NCI-H1694 (cell line): ENCODE data around the gene INPP5E.

ENCODE experiments used
- DNase-seq: peaks from one replicate; lab custom pipeline; 2025; lab: John Stamatoyannopoulos, UW

INPP5E gene

GRCh38 chr9:136439481-136440408 is at the start of gene INPP5E:
Gene INPP5E (minus strand): TSS chr9:136439845. CDS start chr9:136439419, 426 bp downstream.
- no peak for DNase-seq

- no peak for DNase-seq
Measured at GRCh38 chr9:136488247-136489214, 48.9 kb upstream of the INPP5E start.

GRCh38 chr9:136487672-136488071 is 48.0 kb upstream of the INPP5E start:
- no peak for DNase-seq

- DNase-seq, result no peak
Measured at GRCh38 chr9:136486823-136487620, 47.4 kb upstream of the INPP5E start.

GRCh38 chr9:136486131-136486530 is 46.5 kb upstream of the INPP5E start:
- no peak for DNase-seq

GRCh38 chr9:136485049-136486045 is 45.7 kb upstream of the INPP5E start:
- DNase-seq, result peak; percentile 85

GRCh38 chr9:136484153-136485048 is 44.8 kb upstream of the INPP5E start:
- DNase-seq, result no peak

- peak; percentile 64 for DNase-seq
Measured at GRCh38 chr9:136483589-136484152, 44.0 kb upstream of the INPP5E start.

GRCh38 chr9:136482793-136483588 is 43.3 kb upstream of the INPP5E start, which contains the start of gene SEC16A:
Gene SEC16A (minus strand): TSS chr9:136483040. CDS start chr9:136477615, 5,425 bp downstream.
- DNase-seq, result peak; percentile 98

- DNase-seq, result no peak
Measured at GRCh38 chr9:136482046-136482792, 42.6 kb upstream of the INPP5E start.

GRCh38 chr9:136481558-136481957 is 41.9 kb upstream of the INPP5E start:
- DNase-seq, result no peak

- DNase-seq, result no peak
Measured at GRCh38 chr9:136476369-136477150, 36.9 kb upstream of the INPP5E start.

GRCh38 chr9:136474974-136475865 is 35.6 kb upstream of the INPP5E start:
- no peak for DNase-seq

- DNase-seq, result no peak
Measured at GRCh38 chr9:136474021-136474640, 34.5 kb upstream of the INPP5E start.

- DNase-seq, result no peak
Measured at GRCh38 chr9:136473354-136473721, 33.7 kb upstream of the INPP5E start.
